Liver (tissue), 9 donors: Measurements from ENCODE around the gene SHC2. TPM values are rescaled to one million over a fixed set of nuclear protein-coding genes. Genes with fewer than 3 reads are reported as not detected.

Experiments
- DNase-seq: peaks from one replicate; pipeline ENCODE4 v3.0.0-alpha.2; 2017; ENCODE audit warnings: low spot score
- H3K27ac ChIP-seq, 2 donors: one replicate each; pipeline ENCODE4 v1.7.0; 2013; ENCODE audit warnings: inconsistent platforms in 2 of 2, low read length in 2 of 2, control low read depth in 1 of 2, low read depth in 1 of 2, mild to moderate bottlenecking in 1 of 2
- H3K27me3 ChIP-seq, 4 donors: one replicate each; pipeline versions ENCODE4 v1.6.1 to v1.7.0; 2013; ENCODE audit warnings: low read length in 3 of 4, inconsistent platforms in 1 of 4, mild to moderate bottlenecking in 1 of 4, moderate library complexity in 1 of 4; ENCODE audit not compliant: control insufficient read depth in 4 of 4, insufficient read depth in 4 of 4
- H3K36me3 ChIP-seq, 4 donors: one replicate each; pipeline versions ENCODE4 v1.6.1 to v1.7.0; 2013; ENCODE audit warnings: low read length in 3 of 4, mild to moderate bottlenecking in 3 of 4, low read depth in 1 of 4, moderate library complexity in 1 of 4; ENCODE audit not compliant: control insufficient read depth in 4 of 4, insufficient read depth in 3 of 4
- H3K4me1 ChIP-seq, 4 donors: one replicate each; pipeline versions ENCODE4 v1.6.1 to v1.7.0; 2013; ENCODE audit warnings: low read length in 3 of 4, mild to moderate bottlenecking in 3 of 4, moderate library complexity in 1 of 4; ENCODE audit not compliant: control insufficient read depth in 4 of 4, insufficient read depth in 4 of 4
- H3K4me3 ChIP-seq, 3 donors: one replicate each; pipeline versions ENCODE4 v1.6.1 to v1.7.0; 2013; ENCODE audit warnings: low read length in 3 of 3, control low read depth in 1 of 3, low read depth in 1 of 3, mild to moderate bottlenecking in 1 of 3
- H3K9ac ChIP-seq, 2 donors: one replicate each; pipeline ENCODE4 v1.7.0; 2013; ENCODE audit warnings: low read length in 2 of 2, mild to moderate bottlenecking in 2 of 2, moderate library complexity in 2 of 2, control low read depth in 1 of 2, low read depth in 1 of 2
- H3K9me3 ChIP-seq, 4 donors: one replicate each; pipeline versions ENCODE4 v1.6.1 to v1.7.0; 2013; ENCODE audit warnings: low read length in 3 of 4; ENCODE audit not compliant: control insufficient read depth in 4 of 4
- EGR1 ChIP-seq, 2 donors: IDR thresholded peaks; 2 replicates each; pipeline ENCODE4 v1.6.1; 2016 to 2018; ENCODE audit warnings: antibody characterized with exemption in 2 of 2, low read depth in 2 of 2
- FOXA1 ChIP-seq: IDR thresholded peaks from 2 replicates; pipeline ENCODE4 v1.6.1; 2016; ENCODE audit warnings: antibody characterized with exemption
- FOXA2 ChIP-seq: IDR thresholded peaks from 2 replicates; pipeline ENCODE4 v1.6.1; 2016; ENCODE audit warnings: antibody characterized with exemption
- HNF4G ChIP-seq: IDR thresholded peaks from 2 replicates; pipeline ENCODE4 v1.6.1; 2016; ENCODE audit warnings: antibody characterized with exemption
- JUND ChIP-seq, 2 donors: IDR thresholded peaks; 2 replicates each; pipeline ENCODE4 v1.6.1; 2016; ENCODE audit warnings: antibody characterized with exemption in 2 of 2
- RAD21 ChIP-seq, 2 donors: IDR thresholded peaks; 2 replicates each; pipeline ENCODE4 v1.6.1; 2016; ENCODE audit warnings: antibody characterized with exemption in 2 of 2, mild to moderate bottlenecking in 2 of 2
- REST ChIP-seq: IDR thresholded peaks from 2 replicates; pipeline ENCODE4 v1.6.1; 2016; ENCODE audit warnings: antibody characterized with exemption, mild to moderate bottlenecking
- RXRA ChIP-seq, 2 donors: IDR thresholded peaks; 2 replicates each; pipeline ENCODE4 v1.6.1; 2017 to 2018; ENCODE audit warnings: antibody characterized with exemption in 2 of 2, mild to moderate bottlenecking in 1 of 2
- TAF1 ChIP-seq: conservative IDR thresholded peaks from 2 replicates; pipeline ENCODE4 v1.6.1; 2016; ENCODE audit warnings: antibody characterized with exemption, mild to moderate bottlenecking
- YY1 ChIP-seq: IDR thresholded peaks from 2 replicates; pipeline ENCODE4 v1.6.1; 2016; ENCODE audit warnings: antibody characterized with exemption, mild to moderate bottlenecking
- ZBTB33 ChIP-seq: IDR thresholded peaks from 2 replicates; pipeline ENCODE4 v1.6.1; 2016; ENCODE audit warnings: antibody characterized with exemption
- WGBS: extraction: QIAGEN DNeasy Blood & Tissue Kit; methylation state at CpG from one replicate; pipeline ENCODE4 v1.1.7; 2013; 5-methylcytosine and 5-hydroxymethylcytosine counted together
- polyA plus RNA-seq, 2 donors: library from polyadenylated mRNA; stranded (reverse) in 1 of 2; unstranded in 1 of 2; fragments of 200-250 nt in 1 of 2; fragments of >200 nt in 1 of 2; fragmentation: Nextera tagmentation in 1 of 2; extraction: Ambion mirVana in 1 of 2; gene quantifications; one replicate each; pipeline versions ENCODE4 v1.2.1 to v1.2.3, GENCODE V29; 2013 to 2015
- total RNA-seq, 2 donors: library from RNA; depleted of rRNA; stranded (reverse); fragments of >200 nt; gene quantifications; one replicate each; pipeline ENCODE4 v1.2.3, GENCODE V29; 2014
- TF ChIP-seq, protein P1 (sequence below): IDR thresholded peaks from 2 replicates; pipeline ENCODE4 v1.6.1; 2016; ENCODE audit warnings: antibody characterized with exemption
- TF ChIP-seq, protein P2 (sequence below): IDR thresholded peaks from 2 replicates; pipeline ENCODE4 v1.6.1; 2016; ENCODE audit warnings: antibody characterized with exemption
- TF ChIP-seq, protein P3 (sequence below): fragments of 150-350 bp; IDR thresholded peaks from 2 replicates; pipeline ENCODE4 v1.5.1; 2017; ENCODE audit warnings: improper control_type of control experiment, low read depth, low read length; ENCODE audit not compliant: missing input control
- donor health status: healthy.
- donor health status: healthy.
- donor health status: healthy.
- donor health status: healthy.
- donor health status: healthy.

The SHC2 gene
- total and polyA plus RNA-seq, 4 donors, result 15.6 to 43.0 (median 23.0) TPM

DNA sequence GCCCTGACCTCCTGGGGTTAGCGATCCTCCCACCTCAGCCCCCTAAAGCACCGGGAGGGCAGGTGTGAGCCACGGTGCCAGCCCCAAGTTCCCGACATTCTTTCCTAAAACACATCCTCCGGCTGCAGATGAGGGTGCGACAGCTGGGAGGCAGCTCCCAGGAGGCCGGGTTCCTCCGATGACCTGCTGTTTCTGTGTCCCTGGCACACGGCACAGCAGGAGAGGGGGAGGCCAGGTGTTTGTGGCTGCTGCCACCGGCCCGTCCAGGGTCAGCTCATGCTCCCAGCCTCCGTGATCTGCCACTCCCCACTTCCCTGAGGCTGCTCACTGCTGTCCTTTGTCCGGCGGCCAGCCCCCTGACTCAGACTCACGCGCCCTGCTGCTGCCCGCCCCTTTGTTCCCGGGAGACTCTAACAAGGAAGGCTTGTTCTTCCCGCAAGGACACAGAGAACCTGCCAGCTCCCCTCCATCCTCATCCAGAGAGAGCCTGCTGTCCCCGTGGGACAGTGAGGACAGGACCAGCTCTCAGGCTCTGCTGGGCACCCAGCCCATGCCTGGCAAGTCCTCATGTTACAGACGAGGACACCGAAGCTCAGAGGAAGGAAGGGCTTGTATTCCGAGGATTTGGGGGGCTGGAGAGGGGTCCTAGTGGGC lies 24.9 kb upstream of the SHC2 start:
- Histone ChIP-seq H3K27me3 (no peaks in the 10 kb centered on the region), H3K4me1 (peaks cover 0 to 11% (median 4%) of the 10 kb centered on the region in 4 donors), H3K4me3 (no peak overlapping the region), H3K27ac (no peak overlapping the region), H3K9me3 (no peaks in the 10 kb centered on the region), H3K36me3 (no peaks in the 10 kb centered on the region), H3K9ac (no peak overlapping the region)
- no peak for DNase-seq
- TF ChIP-seq JUND (IDR thresholded peaks at IDR 0.05), result no peak
- TF ChIP-seq FOXA2, result no peak
- no peak for TF ChIP-seq HNF4G
- TF ChIP-seq FOXA1, result no peak
- TF ChIP-seq REST, result no peak
- TF ChIP-seq, protein P1, sequence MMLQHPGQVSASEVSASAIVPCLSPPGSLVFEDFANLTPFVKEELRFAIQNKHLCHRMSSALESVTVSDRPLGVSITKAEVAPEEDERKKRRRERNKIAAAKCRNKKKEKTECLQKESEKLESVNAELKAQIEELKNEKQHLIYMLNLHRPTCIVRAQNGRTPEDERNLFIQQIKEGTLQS, result no peak
- TF ChIP-seq ZBTB33, result no peak
- no peak for TF ChIP-seq TAF1
- TF ChIP-seq, protein P2, sequence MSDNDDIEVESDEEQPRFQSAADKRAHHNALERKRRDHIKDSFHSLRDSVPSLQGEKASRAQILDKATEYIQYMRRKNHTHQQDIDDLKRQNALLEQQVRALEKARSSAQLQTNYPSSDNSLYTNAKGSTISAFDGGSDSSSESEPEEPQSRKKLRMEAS, result no peak
- TF ChIP-seq YY1, result no peak
- no peak for TF ChIP-seq RXRA (IDR thresholded peaks at IDR 0.05)
- TF ChIP-seq EGR1 (IDR thresholded peaks at IDR 0.05; ENCODE audit: low read depth in 2 of 2), result no peak
- TF ChIP-seq RAD21 (IDR thresholded peaks at IDR 0.05), result no peak
- 22% methylated on average over 23 of the region's 23 CpGs for WGBS

GRCh38 chr19:485077-485476 lies 24.2 kb upstream of the SHC2 start:
- Histone ChIP-seq H3K4me3 (no peak overlapping the region), H3K27me3 (no peaks in the 10 kb centered on the region), H3K9me3 (no peaks in the 10 kb centered on the region), H3K36me3 (no peaks in the 10 kb centered on the region), H3K4me1 (peaks cover under 1 to 12% (median 4%) of the 10 kb centered on the region in 4 donors), H3K27ac (no peak overlapping the region), H3K9ac (no peak overlapping the region)
- TF ChIP-seq, protein P3, sequence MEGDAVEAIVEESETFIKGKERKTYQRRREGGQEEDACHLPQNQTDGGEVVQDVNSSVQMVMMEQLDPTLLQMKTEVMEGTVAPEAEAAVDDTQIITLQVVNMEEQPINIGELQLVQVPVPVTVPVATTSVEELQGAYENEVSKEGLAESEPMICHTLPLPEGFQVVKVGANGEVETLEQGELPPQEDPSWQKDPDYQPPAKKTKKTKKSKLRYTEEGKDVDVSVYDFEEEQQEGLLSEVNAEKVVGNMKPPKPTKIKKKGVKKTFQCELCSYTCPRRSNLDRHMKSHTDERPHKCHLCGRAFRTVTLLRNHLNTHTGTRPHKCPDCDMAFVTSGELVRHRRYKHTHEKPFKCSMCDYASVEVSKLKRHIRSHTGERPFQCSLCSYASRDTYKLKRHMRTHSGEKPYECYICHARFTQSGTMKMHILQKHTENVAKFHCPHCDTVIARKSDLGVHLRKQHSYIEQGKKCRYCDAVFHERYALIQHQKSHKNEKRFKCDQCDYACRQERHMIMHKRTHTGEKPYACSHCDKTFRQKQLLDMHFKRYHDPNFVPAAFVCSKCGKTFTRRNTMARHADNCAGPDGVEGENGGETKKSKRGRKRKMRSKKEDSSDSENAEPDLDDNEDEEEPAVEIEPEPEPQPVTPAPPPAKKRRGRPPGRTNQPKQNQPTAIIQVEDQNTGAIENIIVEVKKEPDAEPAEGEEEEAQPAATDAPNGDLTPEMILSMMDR, result no peak
- no peak for TF ChIP-seq FOXA1
- WGBS, result 80% methylated on average over 22 of the region's 22 CpGs
- no peak for DNase-seq
